T-cell (primary cell): Measurements from ENCODE around the gene ARHGAP22. TPM values are rescaled to one million over a fixed set of nuclear protein-coding genes. Genes with fewer than 3 reads are reported as not detected.

Source experiments
- ATAC-seq, 4 experiments: fragments of 200-7000 bp in 3 of 4; fragments of 150-1000 bp in 1 of 4; cut with Tn5 transposase; replicated peaks in 1 of 4; 1 replicate in 3 of 4; 2 replicates in 1 of 4; pipeline ENCODE4 v1.10.0; 2021; ENCODE audit warnings: moderate library complexity in 3 of 4, mild to moderate bottlenecking in 2 of 4, moderate number of reproducible peaks in 1 of 4
- CTCF ChIA-PET, 2 donors: fragments of 300-600 bp; sonication (Branson Sonifier 250); formaldehyde crosslinking; loops; one replicate each; lab custom pipeline; 2022; ENCODE audit warnings: antibody characterized with exemption in 2 of 2; lab: Charles Lee
- POLR2A ChIA-PET, 2 donors: fragments of 300-600 bp; sonication (Branson Sonifier 250); formaldehyde crosslinking; loops; one replicate each; lab custom pipeline; 2022; ENCODE audit warnings: antibody characterized with exemption in 2 of 2; lab: Charles Lee
- DNase-seq, 35 experiments: peaks; one replicate each; pipeline versions ENCODE4 v3.0.0 to v3.0.0-alpha.2; 2013 to 2023
- H3K27ac ChIP-seq: one replicate; pipeline ENCODE4 v1.5.1; 2013; ENCODE audit warnings: low read length
- H3K27me3 ChIP-seq, 2 experiments: replicated peaks in 1 of 2; 1 replicate in 1 of 2; 2 replicates in 1 of 2; pipeline versions ENCODE4 v1.6.1 to v1.7.0; 2013; ENCODE audit warnings: low read length in 1 of 2, mixed read lengths in 1 of 2; ENCODE audit not compliant: control insufficient read depth in 2 of 2, insufficient read depth in 2 of 2; ENCODE audit errors: extremely low read depth in 1 of 2
- H3K36me3 ChIP-seq, 2 donors: 1 replicate in 1 of 2; 2 replicates in 1 of 2; pipeline versions ENCODE4 v1.6.1 to v1.7.0; 2013; ENCODE audit warnings: low read length in 1 of 2; ENCODE audit not compliant: control insufficient read depth in 2 of 2, insufficient read depth in 1 of 2; ENCODE audit errors: extremely low read depth in 1 of 2
- H3K4me1 ChIP-seq, 2 experiments: 1 replicate in 1 of 2; 2 replicates in 1 of 2; pipeline versions ENCODE4 v1.6.1 to v1.7.0; 2013; ENCODE audit warnings: low read length in 2 of 2, mixed read lengths in 1 of 2; ENCODE audit not compliant: insufficient read depth in 2 of 2, control insufficient read depth in 1 of 2; ENCODE audit errors: extremely low read depth in 1 of 2
- H3K4me3 ChIP-seq, 2 donors: 1 replicate in 1 of 2; 2 replicates in 1 of 2; pipeline versions ENCODE4 v1.5.1 to v1.7.0; 2013; ENCODE audit warnings: mild to moderate bottlenecking in 2 of 2, low read length in 1 of 2, moderate library complexity in 1 of 2; ENCODE audit not compliant: control insufficient read depth in 1 of 2; ENCODE audit errors: extremely low read depth in 1 of 2
- H3K9me3 ChIP-seq: 2 replicates; pipeline ENCODE4 v1.7.0; 2013
- H3K27ac Mint-ChIP-seq, 2 donors: one replicate each; pipeline ENCODE4 v1.8.0; 2020 to 2021; ENCODE audit warnings: mild to moderate bottlenecking in 2 of 2, mixed read lengths in 2 of 2
- H3K27me3 Mint-ChIP-seq, 2 donors: one replicate each; pipeline ENCODE4 v1.8.0; 2021 to 2022; ENCODE audit warnings: mixed read lengths in 2 of 2
- H3K36me3 Mint-ChIP-seq: one replicate; pipeline ENCODE4 v1.8.0; 2021; ENCODE audit warnings: mixed read lengths
- H3K4me1 Mint-ChIP-seq, 3 donors: one replicate each; pipeline ENCODE4 v1.8.0; 2020 to 2022; ENCODE audit warnings: mixed read lengths in 3 of 3, mild to moderate bottlenecking in 1 of 3
- H3K4me3 Mint-ChIP-seq, 3 donors: one replicate each; pipeline ENCODE4 v1.8.0; 2020 to 2022; ENCODE audit warnings: mild to moderate bottlenecking in 3 of 3, mixed read lengths in 3 of 3, moderate library complexity in 3 of 3
- H3K9me3 Mint-ChIP-seq, 3 donors: one replicate each; pipeline ENCODE4 v1.8.0; 2020 to 2022; ENCODE audit warnings: mixed read lengths in 3 of 3
- WGBS: methylation state at CpG from one replicate; pipeline ENCODE4 v1.1.5; 2013; ENCODE audit warnings: missing lambda C conversion rate; ENCODE audit not compliant: insufficient coverage; 5-methylcytosine and 5-hydroxymethylcytosine counted together
- total RNA-seq, 35 experiments: library from RNA in 6 of 35; stranded (reverse) in 6 of 35; fragments of 120-200 nt in 1 of 35; gene quantifications; one replicate each; pipeline versions ENCODE4 v1.2.1 to v1.2.4 and lab custom pipeline; 2013 to 2026

The ARHGAP22 gene
- total RNA-seq, 5 donors from 2014 or later (not counting 1 experiment from before 2014, with no cell fraction given) = 0.33 to 2.2 (median 0.60) TPM

GRCh38 chr10:48634198-48634983, 29.5 kb upstream of the ARHGAP22 start:
- H3K27me3 ChIP-seq = peaks cover 0 to 28% of the 10 kb centered on the region in 2 experiments
- peaks cover 0 to 22% of the 10 kb centered on the region in 2 experiments for H3K4me1 ChIP-seq
- ChIA-PET POLR2A (no interaction called here), CTCF (interaction anchor here in 1 of 2 donors (1.1 kb wide), 1 partner anchor 22 kb away, joined by 3 read pairs; no protein-coding TSS in a partner anchor)
- Mint-ChIP-seq H3K27me3 (peaks cover 30 to 48% of the 10 kb centered on the region in 2 donors), H3K9me3 (peaks cover 0 to 7% (median 4%) of the 10 kb centered on the region in 3 donors), H3K36me3 (no peaks in the 10 kb centered on the region), H3K4me3 (peak overlapping the region; percentile 10 to 21 (median 21)), H3K4me1 (peaks cover 9 to 18% (median 17%) of the 10 kb centered on the region in 3 donors), H3K27ac (peak overlapping the region; percentile 34 to 77)
- 30% methylated on average over 2 of the region's 5 CpGs for WGBS
- H3K27ac ChIP-seq = no peak overlapping the region
- no peaks in the 10 kb centered on the region for H3K36me3 ChIP-seq
- DNase-seq (peak in 6 of 35 experiments; percentile 4 to 40 (median 28)), ATAC-seq (peak; percentile 70 to 93 (median 77))
- H3K4me3 ChIP-seq = no peak overlapping the region
- no peaks in the 10 kb centered on the region for H3K9me3 ChIP-seq

- Mint-ChIP-seq H3K27me3 (peaks cover 27 to 40% of the 10 kb centered on the region in 2 donors), H3K36me3 (no peaks in the 10 kb centered on the region), H3K4me1 (peaks cover 9 to 18% (median 17%) of the 10 kb centered on the region in 3 donors), H3K9me3 (peaks cover 0 to 3% (median 0%) of the 10 kb centered on the region in 3 donors), H3K4me3 (peak overlapping the region; percentile 10 to 21 (median 21)), H3K27ac (peak overlapping the region; percentile 34 to 70)
- DNase-seq (no peak), ATAC-seq (peak in 3 of 4 experiments; percentile 33 to 65 (median 34))
- H3K27ac ChIP-seq = no peak overlapping the region
- POLR2A ChIA-PET = no interaction called here
- H3K4me1 ChIP-seq = peaks cover 0 to 22% of the 10 kb centered on the region in 2 experiments
- CTCF ChIA-PET = interaction anchor here in 1 of 2 donors (1.1 kb wide), 1 partner anchor 23 kb away, joined by 3 read pairs; no protein-coding TSS in a partner anchor
- H3K9me3 ChIP-seq = no peaks in the 10 kb centered on the region
- 60% methylated on average over 4 of the region's 4 CpGs for WGBS
- H3K36me3 ChIP-seq = no peaks in the 10 kb centered on the region
- no peak overlapping the region for H3K4me3 ChIP-seq
- H3K27me3 ChIP-seq = peaks cover 0 to 33% of the 10 kb centered on the region in 2 experiments
Observed at GRCh38 chr10:48633381-48634197, 28.7 kb upstream of the ARHGAP22 start.

- Mint-ChIP-seq H3K4me1 (peaks cover 9 to 18% (median 17%) of the 10 kb centered on the region in 3 donors), H3K27me3 (peaks cover 13 to 28% of the 10 kb centered on the region in 2 donors), H3K4me3 (no peak overlapping the region), H3K36me3 (no peaks in the 10 kb centered on the region), H3K9me3 (peaks cover 0 to under 1% (median 0%) of the 10 kb centered on the region in 3 donors), H3K27ac (no peak overlapping the region)
- no peak for ATAC-seq
- Histone ChIP-seq H3K27ac (no peak overlapping the region), H3K36me3 (no peaks in the 10 kb centered on the region), H3K27me3 (peaks cover 0 to 33% of the 10 kb centered on the region in 2 experiments), H3K9me3 (no peaks in the 10 kb centered on the region), H3K4me1 (peaks cover 0 to 22% of the 10 kb centered on the region in 2 experiments), H3K4me3 (no peak overlapping the region)
- ChIA-PET POLR2A (no interaction called here), CTCF (interaction anchor here in 1 of 2 donors (0.9 kb wide), 1 partner anchor 24 kb away, joined by 3 read pairs; no protein-coding TSS in a partner anchor)
- WGBS = 90% methylated on average over 1 of the region's 1 CpG
- no peak for DNase-seq
Observed at GRCh38 chr10:48632166-48632565, 27.3 kb upstream of the ARHGAP22 start.

GRCh38 chr10:48627984-48628609, 23.2 kb upstream of the ARHGAP22 start:
- Mint-ChIP-seq H3K36me3 (no peaks in the 10 kb centered on the region), H3K27me3 (peaks cover 9 to 16% of the 10 kb centered on the region in 2 donors), H3K4me3 (no peak overlapping the region), H3K9me3 (no peaks in the 10 kb centered on the region), H3K27ac (no peak overlapping the region), H3K4me1 (no peaks in the 10 kb centered on the region)
- H3K36me3 ChIP-seq = no peaks in the 10 kb centered on the region
- H3K4me3 ChIP-seq = no peak overlapping the region
- no peak overlapping the region for H3K27ac ChIP-seq
- POLR2A ChIA-PET = no interaction called here
- peaks cover 0 to 5% of the 10 kb centered on the region in 2 experiments for H3K27me3 ChIP-seq
- no peaks in the 10 kb centered on the region for H3K4me1 ChIP-seq
- CTCF ChIA-PET = interaction anchor here in 1 of 2 donors (0.7 kb wide), 1 partner anchor 12 kb away, joined by 3 read pairs; no protein-coding TSS in a partner anchor
- no peak for DNase-seq
- 92% methylated on average over 2 of the region's 2 CpGs for WGBS
- ATAC-seq = no peak
- H3K9me3 ChIP-seq = no peaks in the 10 kb centered on the region

- Mint-ChIP-seq H3K36me3 (no peaks in the 10 kb centered on the region), H3K9me3 (no peaks in the 10 kb centered on the region), H3K4me3 (no peak overlapping the region), H3K27me3 (peaks cover 3 to 16% of the 10 kb centered on the region in 2 donors), H3K27ac (no peak overlapping the region), H3K4me1 (no peaks in the 10 kb centered on the region)
- DNase-seq = no peak
- H3K27me3 ChIP-seq = peaks cover 0 to 5% of the 10 kb centered on the region in 2 experiments
- ChIA-PET POLR2A (interaction anchor here in 1 of 2 donors (0.6 kb wide), 1 partner anchor 1924 kb away, joined by 3 read pairs; no protein-coding TSS in a partner anchor), CTCF (interaction anchor here in 1 of 2 donors (0.7 kb wide), 1 partner anchor 13 kb away, joined by 3 read pairs; no protein-coding TSS in a partner anchor)
- no peaks in the 10 kb centered on the region for H3K9me3 ChIP-seq
- no peak overlapping the region for H3K27ac ChIP-seq
- WGBS = 74% methylated on average over 6 of the region's 11 CpGs
- H3K4me3 ChIP-seq = no peak overlapping the region
- H3K4me1 ChIP-seq = no peaks in the 10 kb centered on the region
- peak in 1 of 4 experiments; percentile 38 for ATAC-seq
- H3K36me3 ChIP-seq = no peaks in the 10 kb centered on the region
Observed at GRCh38 chr10:48626986-48627731, 22.3 kb upstream of the ARHGAP22 start.
